Hematopoietic multipotent progenitor cell treated with erythropoietin and hydrocortisone succinate and interleukin-3 and kit ligand, for 15 days (in vitro differentiated cells): ENCODE results near the gene RGS4.

Source experiments
- DNase-seq: peaks from one replicate; pipeline ENCODE4 v3.0.0-alpha.2; 2015; ENCODE audit warnings: low spot score

RGS4 gene

GRCh38 chr1:163069142-163069541, at the start of gene RGS4:
RGS4 (plus strand) TSS chr1:163069361; CDS start chr1:163069485, 124 bp downstream.
- no peak for DNase-seq

GRCh38 chr1:163022129-163022528, 47.0 kb upstream of the RGS4 start:
- no peak for DNase-seq

GRCh38 chr1:163027610-163028009, 41.6 kb upstream of the RGS4 start:
- no peak for DNase-seq

- DNase-seq = no peak
These were observed 39.3 kb upstream of the RGS4 start for GRCh38 chr1:163029901-163030300.

GRCh38 chr1:163035446-163036249, 33.5 kb upstream of the RGS4 start:
- no peak for DNase-seq

GRCh38 chr1:163036671-163037070, 32.5 kb upstream of the RGS4 start:
- DNase-seq = no peak

- DNase-seq = no peak
These were observed 30.0 kb upstream of the RGS4 start for GRCh38 chr1:163038928-163039706.

- DNase-seq = no peak
These were observed 29.5 kb upstream of the RGS4 start for GRCh38 chr1:163039707-163040093.

- DNase-seq = no peak
These were observed 23.1 kb upstream of the RGS4 start for GRCh38 chr1:163046071-163046470.

GRCh38 chr1:163047951-163048659, 21.1 kb upstream of the RGS4 start:
- no peak for DNase-seq

- no peak for DNase-seq
These were observed 20.3 kb upstream of the RGS4 start for GRCh38 chr1:163048869-163049268.

- DNase-seq = no peak
These were observed 19.9 kb upstream of the RGS4 start for GRCh38 chr1:163049296-163049695.

GRCh38 chr1:163050496-163050895, 18.7 kb upstream of the RGS4 start:
- no peak for DNase-seq

- DNase-seq = no peak
These were observed 15.0 kb upstream of the RGS4 start for GRCh38 chr1:163054181-163054591.

GRCh38 chr1:163055005-163055404, 14.2 kb upstream of the RGS4 start:
- no peak for DNase-seq

- no peak for DNase-seq
These were observed 13.6 kb upstream of the RGS4 start for GRCh38 chr1:163055531-163055930.

GRCh38 chr1:163056831-163057230, 12.3 kb upstream of the RGS4 start:
- no peak for DNase-seq

GRCh38 chr1:163060343-163061007, 8.7 kb upstream of the RGS4 start:
- DNase-seq = no peak

- no peak for DNase-seq
These were observed 6.0 kb upstream of the RGS4 start for GRCh38 chr1:163063143-163063542.

- no peak for DNase-seq
These were observed 5.6 kb upstream of the RGS4 start for GRCh38 chr1:163063610-163064009.

GRCh38 chr1:163066168-163066567, 3.0 kb upstream of the RGS4 start:
- no peak for DNase-seq

- no peak for DNase-seq
These were observed 2.5 kb upstream of the RGS4 start for GRCh38 chr1:163066686-163067085.
